GM12872 (cell line): Measurements from ENCODE around the gene NRXN3.

Source experiments
- CTCF ChIP-seq: IDR thresholded peaks from 3 replicates; pipeline ENCODE4 v1.5.1; 2011; ENCODE audit warnings: low read depth, mild to moderate bottlenecking, low read length, moderate library complexity; ENCODE audit not compliant: insufficient read depth

The NRXN3 gene

GRCh38 chr14:78484028-78484427 is 313.9 kb downstream of the NRXN3 start:
- no peak for TF ChIP-seq CTCF

- no peak for TF ChIP-seq CTCF
Measured at GRCh38 chr14:78486081-78486480, 315.9 kb downstream of the NRXN3 start.

GRCh38 chr14:78486621-78487020 is 316.4 kb downstream of the NRXN3 start:
- no peak for TF ChIP-seq CTCF

- no peak for TF ChIP-seq CTCF
Measured at GRCh38 chr14:78488938-78489337, 318.8 kb downstream of the NRXN3 start.

- TF ChIP-seq CTCF = no peak
Measured at GRCh38 chr14:78491048-78491447, 320.9 kb downstream of the NRXN3 start.

GRCh38 chr14:78498062-78498595 is 328.0 kb downstream of the NRXN3 start:
- no peak for TF ChIP-seq CTCF

- no peak for TF ChIP-seq CTCF
Measured at GRCh38 chr14:78501909-78502308, 331.7 kb downstream of the NRXN3 start.
